ENCODE measurements around the gene ITGB7.

The ITGB7 gene

DNA sequence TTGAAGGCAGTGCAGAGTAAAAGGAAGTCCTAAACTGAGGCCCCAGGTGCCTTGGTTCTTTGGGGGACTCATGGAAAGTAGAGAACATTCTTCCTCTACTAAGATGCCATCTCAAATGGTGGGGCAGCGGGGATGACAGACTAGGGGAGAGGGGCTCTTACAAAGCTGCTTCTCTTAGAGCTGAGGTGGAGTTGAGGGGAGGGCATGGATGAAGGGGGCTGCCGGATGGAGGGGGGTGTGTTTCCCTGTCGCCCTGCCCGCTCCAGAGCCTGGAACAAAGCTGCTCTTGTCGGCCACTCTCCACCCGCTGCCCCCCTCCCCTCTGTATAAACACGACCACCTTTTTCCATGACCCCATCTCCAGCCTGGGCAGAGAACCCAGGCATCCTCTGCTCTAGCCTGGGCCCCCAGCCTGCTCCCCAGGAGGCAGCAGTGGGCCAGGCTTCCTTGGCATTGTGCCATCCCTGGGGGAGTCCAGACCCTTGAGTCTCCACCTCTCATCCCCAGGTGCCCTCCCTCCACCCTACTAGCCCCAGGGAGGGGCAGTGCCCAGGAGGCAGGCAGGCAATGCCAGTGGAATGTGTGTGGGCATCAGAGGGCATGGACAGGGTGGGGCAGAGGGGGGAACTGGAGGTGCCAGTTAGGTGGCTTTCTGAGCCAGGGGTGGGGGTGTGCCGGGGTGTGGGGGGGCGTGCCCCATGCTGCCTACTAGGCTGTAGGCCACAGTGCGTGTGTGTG lies 23.2 kb upstream of the ITGB7 start:
- no peak for DNase-seq

DNA sequence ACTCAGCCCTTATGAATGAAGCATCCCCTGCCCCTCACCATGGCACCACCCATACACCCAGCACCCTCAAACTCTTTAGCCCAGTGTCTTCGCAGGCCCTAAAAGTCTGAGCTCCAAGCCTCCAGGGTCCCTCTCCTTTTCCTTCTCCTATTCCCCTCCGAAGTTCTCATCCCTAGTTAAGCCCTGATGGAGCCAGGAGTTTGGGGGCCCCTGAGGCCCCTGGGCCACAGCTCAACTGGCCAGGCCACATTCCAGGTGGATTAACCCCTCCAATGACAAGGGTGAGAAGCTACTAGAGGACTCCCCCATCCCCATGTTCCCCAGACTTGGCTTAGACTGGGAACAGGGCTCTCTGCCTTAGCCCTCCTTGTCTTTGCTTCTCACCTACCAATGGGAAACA lies 22.4 kb upstream of the ITGB7 start:
- no peak for DNase-seq

DNA sequence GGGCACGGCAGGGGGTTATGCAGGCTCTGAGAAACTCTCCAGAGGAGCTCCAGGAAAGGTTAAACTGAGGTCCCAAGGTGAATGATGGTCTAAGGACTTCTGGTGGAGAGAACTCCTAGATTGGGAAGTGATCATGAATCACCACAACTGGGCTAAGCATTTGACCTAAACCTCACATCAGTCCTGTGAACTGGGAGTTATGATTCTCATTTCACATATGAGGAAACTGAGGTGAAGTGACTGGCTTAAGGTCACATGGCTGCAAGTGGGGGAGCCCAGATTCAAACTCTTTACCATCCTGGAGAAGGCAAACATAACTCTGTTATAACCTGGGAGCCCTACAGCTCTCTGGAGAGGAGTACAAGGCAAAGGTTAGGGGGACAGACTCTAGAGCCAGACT lies 20.8 kb upstream of the ITGB7 start:
- DNase-seq = no peak

DNA sequence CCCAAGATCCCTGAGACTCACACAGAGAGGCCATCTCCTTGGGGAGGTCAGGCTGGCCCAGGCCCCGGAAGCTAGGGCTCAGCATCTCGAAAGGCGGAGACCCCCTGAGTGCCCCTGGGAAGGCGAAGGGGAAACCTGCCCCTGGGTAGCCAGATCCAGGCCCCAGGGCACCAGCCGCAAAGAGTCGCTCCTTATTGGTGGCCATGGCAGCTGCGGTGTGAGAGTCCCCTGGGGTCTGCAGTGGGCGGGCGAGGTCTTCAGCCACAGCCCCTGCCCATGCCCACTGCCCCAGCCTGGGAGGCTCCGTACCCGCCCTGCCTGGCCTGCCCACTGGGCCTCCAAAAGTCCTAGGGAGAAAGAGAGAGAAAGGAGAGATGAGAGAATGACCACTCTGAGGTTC lies 20.3 kb upstream of the ITGB7 start:
- DNase-seq = no peak

DNA sequence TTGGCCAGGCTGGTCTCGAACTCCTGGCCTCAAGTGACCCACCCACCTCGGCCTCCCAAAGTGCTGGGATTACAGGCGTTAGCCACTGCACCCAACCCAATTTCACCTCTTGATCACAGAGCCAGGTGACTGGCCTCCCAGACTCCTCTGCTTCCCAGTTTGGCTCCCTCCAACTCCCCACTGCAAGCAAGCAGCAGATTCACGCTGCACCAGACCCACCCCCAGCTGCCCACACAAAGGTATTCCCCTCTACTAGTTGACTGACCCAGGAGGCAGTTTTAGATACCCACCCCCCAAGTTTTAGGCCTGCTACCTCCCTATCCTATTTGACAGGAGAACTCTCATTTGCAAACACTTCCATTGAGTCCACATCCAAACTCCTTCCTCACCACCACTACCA lies 19.8 kb upstream of the ITGB7 start:
- no peak for DNase-seq

DNA sequence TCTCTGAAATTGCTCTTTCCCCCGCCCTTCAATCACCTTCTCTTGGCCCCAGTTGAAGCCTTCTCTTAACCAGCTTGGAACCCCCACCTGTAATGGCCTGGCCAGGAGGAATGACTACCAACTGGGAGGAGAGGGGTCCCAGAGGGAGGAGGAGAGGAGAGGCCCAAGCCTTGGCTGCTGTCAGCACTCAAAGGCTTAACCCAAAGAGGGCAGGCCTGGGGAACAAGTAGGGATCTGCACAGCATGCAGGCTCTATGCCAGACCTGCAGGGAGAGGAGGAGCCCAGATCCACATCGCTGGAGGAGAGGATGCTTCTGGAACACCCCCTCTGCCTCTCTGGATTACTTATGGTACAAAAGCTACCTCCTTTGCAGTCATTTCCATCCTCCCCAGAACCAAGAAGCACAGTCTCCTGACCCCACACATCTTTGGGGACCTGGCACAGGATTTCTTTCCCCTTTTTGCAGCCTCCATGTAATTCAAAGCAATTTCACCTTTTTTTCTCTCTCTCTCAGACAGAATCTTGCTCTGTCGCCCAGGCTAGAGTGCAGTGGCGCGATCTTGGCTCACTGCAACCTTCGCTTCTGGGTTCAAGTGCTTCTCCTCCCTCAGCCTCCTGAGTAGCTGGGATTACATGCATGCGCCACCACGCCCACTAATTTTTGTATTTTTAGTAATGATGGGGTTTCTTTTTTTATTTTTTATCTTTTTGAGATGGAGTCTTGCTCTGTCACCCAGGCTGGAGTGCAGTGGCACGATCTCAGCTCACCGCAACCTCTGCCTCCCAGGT lies 18.8 kb upstream of the ITGB7 start:
- DNase-seq = no peak

DNA sequence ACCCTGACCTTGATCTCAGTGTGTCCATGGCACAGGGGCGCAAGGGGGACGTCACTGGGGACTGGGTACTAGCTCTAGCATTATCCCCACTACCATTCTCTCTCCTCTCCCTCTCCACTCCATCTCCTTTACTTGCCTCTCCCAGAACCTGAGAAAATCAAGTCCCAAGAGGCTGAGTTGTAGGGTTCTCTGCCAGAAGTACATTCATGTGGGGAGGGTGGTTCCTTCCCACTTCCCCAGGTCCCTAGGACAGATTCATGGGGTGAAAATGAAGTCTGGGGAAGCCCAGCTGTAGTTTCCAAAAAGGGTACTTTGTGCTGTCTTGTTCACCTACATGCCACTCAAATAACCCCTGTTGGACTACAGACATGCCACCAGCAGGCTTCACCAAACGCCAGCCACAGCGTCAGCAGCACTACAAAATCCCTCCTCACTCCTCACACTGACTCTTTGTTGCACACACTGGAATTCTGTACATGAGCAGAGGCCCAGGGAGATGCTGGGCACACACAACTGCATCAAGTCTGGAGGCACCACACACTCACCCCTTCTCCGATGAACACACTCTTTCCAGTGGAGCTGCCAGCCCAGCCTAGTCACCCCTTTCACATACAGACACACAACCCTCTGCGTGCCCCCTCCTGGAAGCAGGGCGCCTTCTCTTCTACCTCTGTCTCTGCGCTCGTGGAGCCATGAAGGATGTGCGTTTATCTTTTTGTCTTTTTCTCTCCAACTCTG lies 18.0 kb upstream of the ITGB7 start:
- no peak for DNase-seq

DNA sequence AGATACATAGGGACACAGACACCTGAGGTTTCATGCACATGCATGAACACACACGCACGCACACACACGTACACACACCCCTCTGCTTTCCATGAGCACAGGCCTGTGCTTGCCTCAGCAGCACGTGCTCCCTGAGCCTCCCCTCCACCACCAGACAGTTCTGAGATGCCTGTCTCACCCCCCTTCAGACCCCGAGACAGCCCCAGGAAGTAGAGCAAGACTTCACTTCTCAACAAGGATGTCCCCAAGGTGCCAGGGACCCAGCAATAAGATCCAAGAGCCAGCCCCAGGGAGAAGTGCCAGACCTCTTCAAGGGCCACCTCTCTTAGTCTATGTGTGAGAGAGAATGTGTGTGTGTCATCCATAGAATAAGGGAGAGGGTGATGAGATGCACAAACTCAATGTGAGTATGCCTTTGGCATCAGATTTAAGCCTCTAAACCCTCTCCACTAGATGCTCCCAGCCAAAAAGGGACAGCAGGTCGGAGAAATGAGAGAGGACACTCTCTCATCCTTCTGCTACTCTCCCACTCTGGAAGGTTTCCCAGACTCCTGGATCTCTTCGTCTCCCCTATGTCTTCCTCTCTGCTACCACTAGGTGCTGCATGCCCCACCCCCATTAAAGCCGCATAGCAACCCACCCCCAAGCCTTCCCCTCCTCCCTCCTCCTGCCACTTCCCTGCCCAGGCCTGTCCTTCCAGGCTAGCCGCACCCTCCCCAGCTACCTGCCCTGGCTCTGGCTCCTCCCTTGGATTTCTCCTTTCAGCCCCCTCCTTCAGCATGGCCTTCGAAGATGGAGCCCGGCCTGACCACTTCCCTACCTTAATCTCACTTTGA lies 17.2 kb upstream of the ITGB7 start:
- no peak for DNase-seq

GRCh38 chr12:53223389-53224060 lies 16.5 kb upstream of the ITGB7 start:
- DNase-seq = no peak

- DNase-seq = no peak
Measured at GRCh38 chr12:53222806-53223261, 15.8 kb upstream of the ITGB7 start.

- DNase-seq = no peak
Measured at GRCh38 chr12:53222170-53222721, 15.2 kb upstream of the ITGB7 start.

DNA sequence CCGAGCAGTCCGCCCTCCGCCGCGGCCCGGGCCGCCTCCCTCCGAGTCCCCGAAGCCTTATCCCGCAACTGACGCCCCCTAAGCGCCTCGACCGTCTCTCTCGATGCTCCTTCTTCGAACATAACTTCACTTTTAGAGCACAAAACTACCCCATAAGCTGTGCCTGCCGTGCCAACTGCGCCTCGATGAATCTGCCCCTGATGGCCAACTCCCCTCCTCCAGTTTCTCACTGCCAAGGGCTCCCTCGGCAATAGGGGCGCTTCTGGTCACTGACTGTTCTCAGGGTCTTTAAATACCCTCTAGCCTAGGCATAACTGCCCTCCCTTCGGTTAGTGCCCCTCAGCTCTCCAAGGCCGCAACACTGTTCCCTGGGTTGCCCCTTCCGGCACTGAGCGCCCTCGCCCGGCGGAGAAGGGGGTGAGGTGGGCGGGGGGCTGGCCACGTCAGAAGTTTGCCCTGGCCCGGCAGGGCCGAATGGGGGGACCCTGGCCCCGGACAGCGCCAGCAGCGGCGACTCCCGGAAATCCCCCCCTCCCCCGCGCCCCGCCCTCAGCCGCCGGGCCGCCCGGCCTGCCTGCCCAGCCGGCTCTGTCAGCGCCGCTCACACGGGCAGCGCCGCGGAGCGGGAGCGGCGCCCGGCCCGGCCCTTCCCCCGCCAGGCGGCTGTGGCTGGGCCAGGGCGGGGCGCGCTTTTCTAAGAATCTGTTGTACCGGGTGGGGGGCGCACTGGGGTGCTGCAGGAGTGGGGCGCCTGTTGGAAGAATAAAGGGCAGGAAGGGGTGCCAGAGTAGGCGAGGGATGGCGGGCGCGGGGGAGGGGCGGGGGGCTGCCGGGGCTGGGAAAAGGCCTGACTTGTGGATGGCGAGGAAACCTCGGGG lies 14.4 kb upstream of the ITGB7 start:
- DNase-seq = no peak

- DNase-seq = peak; percentile 45
Measured at GRCh38 chr12:53220694-53221202, 13.7 kb upstream of the ITGB7 start.

GRCh38 chr12:53219956-53220693 lies 13.1 kb upstream of the ITGB7 start:
- no peak for DNase-seq

- DNase-seq = no peak
Measured at GRCh38 chr12:53219292-53219955, 12.4 kb upstream of the ITGB7 start.

GRCh38 chr12:53218551-53219291 lies 11.7 kb upstream of the ITGB7 start:
- DNase-seq = no peak

DNA sequence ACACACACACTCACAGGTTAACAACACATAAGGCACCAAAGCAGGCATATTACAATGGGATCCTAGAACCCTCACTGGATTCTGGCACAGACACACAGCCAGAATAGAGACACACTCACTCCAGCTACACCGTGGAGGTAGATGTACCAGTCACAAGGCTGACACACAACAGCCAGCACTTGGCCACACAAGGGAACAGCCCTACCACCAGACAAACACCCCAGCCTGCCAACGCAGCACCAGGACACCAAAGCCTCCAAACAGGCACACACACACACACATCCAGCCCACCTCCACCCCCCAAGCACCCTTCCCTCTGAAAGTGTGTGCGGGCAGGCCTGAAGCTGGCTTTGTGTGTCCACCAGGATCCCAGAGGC lies 10.9 kb upstream of the ITGB7 start:
- DNase-seq = no peak
